Astrocyte of the cerebellum (primary cell): Measurements from ENCODE around the gene TBATA.

Source experiments
- DNase-seq: peaks from one replicate; pipeline ENCODE4 v3.0.0-alpha.2; 2011; ENCODE audit warnings: low read depth
- H3K4me3 ChIP-seq: 2 replicates; pipeline ENCODE4 v1.5.1; 2011; ENCODE audit warnings: mild to moderate bottlenecking, low read depth, low read length, moderate library complexity
- CTCF ChIP-seq: IDR thresholded peaks from 2 replicates; pipeline ENCODE4 v1.5.1; 2012; ENCODE audit warnings: low read length, low read depth, moderate library complexity, mild to moderate bottlenecking; ENCODE audit errors: missing control alignments
- in situ Hi-C: cut with HindIII; loops from 2 replicates; pipeline ENCODE4 v1.10.0; 2017; ENCODE audit warnings: low sequenced_read_pairs

TBATA gene

GRCh38 chr10:70776455-70777005, 8.6 kb downstream of the TBATA start:
- in situ Hi-C loops, result no loop called here
- no peak overlapping the region for H3K4me3 ChIP-seq

GRCh38 chr10:70775679-70776454, 9.3 kb downstream of the TBATA start:
- in situ Hi-C loops, result no loop called here
- H3K4me3 ChIP-seq, result no peak overlapping the region
- DNase-seq, result no peak
- no peak for TF ChIP-seq CTCF

More at GRCh38 chr10:70776455-70777005, 8.6 kb downstream of the TBATA start:
- TF ChIP-seq CTCF, result no peak
- DNase-seq, result no peak

GRCh38 chr10:70774810-70775678, 10.1 kb downstream of the TBATA start:
- in situ Hi-C loops, result loop anchor here (25.0 kb wide), 1 partner anchor 313 kb away; no protein-coding TSS in a partner anchor
- no peak for TF ChIP-seq CTCF
- no peak for DNase-seq
- no peak overlapping the region for H3K4me3 ChIP-seq

- H3K4me3 ChIP-seq, result no peak overlapping the region
- in situ Hi-C loops, result loop anchor here (25.0 kb wide), 1 partner anchor 312 kb away; no protein-coding TSS in a partner anchor
- DNase-seq, result no peak
- TF ChIP-seq CTCF, result no peak
Observed at GRCh38 chr10:70773965-70774809, 11.0 kb downstream of the TBATA start.

GRCh38 chr10:70773461-70773860, 11.7 kb downstream of the TBATA start:
- H3K4me3 ChIP-seq, result no peak overlapping the region
- no peak for TF ChIP-seq CTCF
- in situ Hi-C loops, result loop anchor here (25.0 kb wide), 1 partner anchor 311 kb away; no protein-coding TSS in a partner anchor
- no peak for DNase-seq
